NCI-H526 treated with DMSO at 0.1 percent for 48 hours (cell line): ENCODE results near the gene SCEL.
A peak's percentile ranks its signal among the peaks of the same experiment; 100 is the strongest.
"Not testable (repeated sequence)": the region's sequence is repeated elsewhere in the genome, so short reads cannot be mapped to it uniquely, and the experiment has no call there.

Experiments
- DNase-seq: peaks from one replicate; lab custom pipeline; 2025; lab: John Stamatoyannopoulos, UW

Gene SCEL, protein sequence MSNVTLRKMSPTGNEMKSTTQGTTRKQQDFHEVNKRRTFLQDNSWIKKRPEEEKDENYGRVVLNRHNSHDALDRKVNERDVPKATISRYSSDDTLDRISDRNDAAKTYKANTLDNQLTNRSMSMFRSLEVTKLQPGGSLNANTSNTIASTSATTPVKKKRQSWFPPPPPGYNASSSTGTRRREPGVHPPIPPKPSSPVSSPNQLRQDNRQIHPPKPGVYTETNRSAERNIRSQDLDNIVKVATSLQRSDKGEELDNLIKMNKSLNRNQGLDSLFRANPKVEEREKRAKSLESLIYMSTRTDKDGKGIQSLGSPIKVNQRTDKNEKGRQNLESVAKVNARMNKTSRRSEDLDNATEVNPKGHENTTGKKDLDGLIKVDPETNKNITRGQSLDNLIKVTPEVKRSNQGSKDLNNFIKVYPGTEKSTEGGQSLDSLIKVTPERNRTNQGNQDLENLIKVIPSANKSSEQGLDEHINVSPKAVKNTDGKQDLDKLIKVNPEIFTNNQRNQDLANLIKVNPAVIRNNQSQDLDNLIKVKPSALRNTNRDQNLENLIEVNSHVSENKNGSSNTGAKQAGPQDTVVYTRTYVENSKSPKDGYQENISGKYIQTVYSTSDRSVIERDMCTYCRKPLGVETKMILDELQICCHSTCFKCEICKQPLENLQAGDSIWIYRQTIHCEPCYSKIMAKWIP

GRCh38 chr13:77535448-77535847, at the start of gene SCEL:
TSS of gene SCEL (plus strand) at chr13:77535706. CDS start at chr13:77555876, 20,170 bp downstream.
- DNase-seq = no peak

- no peak for DNase-seq
Measured at GRCh38 chr13:77489566-77490337, 45.8 kb upstream of the SCEL start.

DNA sequence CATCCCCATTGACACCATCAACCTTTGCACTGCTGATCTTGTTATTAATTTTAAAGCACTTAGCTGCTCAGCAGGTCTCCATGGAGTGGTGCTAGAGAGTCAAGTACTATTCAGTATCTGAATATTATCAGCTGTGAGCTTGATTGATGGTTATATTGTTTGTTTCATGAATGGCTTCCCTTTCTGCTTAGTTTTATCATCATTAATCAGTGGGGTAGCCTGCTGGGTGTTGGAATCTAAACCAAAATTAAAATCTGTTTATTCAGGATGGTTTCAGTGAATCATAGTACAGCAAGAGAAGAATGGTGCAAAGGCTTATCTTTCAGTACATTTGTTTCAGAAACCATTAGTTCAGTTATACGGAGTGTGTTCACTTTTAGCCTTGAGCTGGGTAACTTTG, 42.5 kb upstream of the SCEL start:
- DNase-seq = peak; percentile 40

DNA sequence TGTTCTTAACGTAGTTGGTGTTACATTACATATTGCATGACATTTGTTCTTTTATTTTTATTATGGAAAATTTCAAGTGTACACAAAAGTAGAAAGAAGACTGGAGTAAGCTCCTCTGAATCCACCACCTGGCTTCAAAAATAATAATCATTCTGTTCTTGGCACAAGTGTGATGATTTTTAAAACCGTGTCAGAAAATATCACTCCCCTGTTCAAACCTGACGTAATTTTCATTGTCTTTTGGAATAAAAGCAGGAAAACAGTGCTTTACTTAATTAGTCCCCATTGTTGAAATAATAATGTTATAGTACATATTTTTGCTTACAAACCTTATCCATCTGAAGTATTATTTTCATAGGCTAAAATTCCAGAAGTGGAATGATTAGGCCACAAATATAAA, 41.3 kb upstream of the SCEL start:
- no peak for DNase-seq

- DNase-seq = no peak
Measured at GRCh38 chr13:77497350-77497749, 38.2 kb upstream of the SCEL start.

GRCh38 chr13:77497835-77498234, 37.7 kb upstream of the SCEL start:
- no peak for DNase-seq

- no peak for DNase-seq
Measured at GRCh38 chr13:77502104-77502720, 33.3 kb upstream of the SCEL start.

- no peak for DNase-seq
Measured at GRCh38 chr13:77503398-77503797, 32.1 kb upstream of the SCEL start.

GRCh38 chr13:77506874-77507273, 28.6 kb upstream of the SCEL start:
- DNase-seq = no peak

GRCh38 chr13:77507931-77508776, 27.4 kb upstream of the SCEL start:
- no peak for DNase-seq

GRCh38 chr13:77508959-77509620, 26.4 kb upstream of the SCEL start:
- no peak for DNase-seq

DNA sequence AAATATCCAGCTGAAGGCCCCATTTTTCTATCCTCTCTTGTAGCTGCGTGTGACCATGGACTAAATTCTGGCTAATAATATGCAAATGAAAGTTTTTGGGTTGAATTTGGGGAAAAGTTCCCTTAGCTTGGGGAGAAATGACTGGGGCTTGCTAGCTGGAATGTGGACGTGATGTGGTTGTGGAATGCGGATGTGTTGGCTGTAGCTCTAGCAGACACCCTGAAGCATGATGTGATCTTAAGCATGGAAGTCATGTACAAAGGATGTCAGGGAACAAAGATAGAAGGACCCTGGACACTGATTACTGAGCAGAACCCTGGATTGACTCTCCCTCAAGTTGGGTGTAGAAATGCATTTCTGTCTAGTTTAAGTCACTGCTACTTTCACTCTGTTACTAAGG, 25.4 kb upstream of the SCEL start:
- no peak for DNase-seq

DNA sequence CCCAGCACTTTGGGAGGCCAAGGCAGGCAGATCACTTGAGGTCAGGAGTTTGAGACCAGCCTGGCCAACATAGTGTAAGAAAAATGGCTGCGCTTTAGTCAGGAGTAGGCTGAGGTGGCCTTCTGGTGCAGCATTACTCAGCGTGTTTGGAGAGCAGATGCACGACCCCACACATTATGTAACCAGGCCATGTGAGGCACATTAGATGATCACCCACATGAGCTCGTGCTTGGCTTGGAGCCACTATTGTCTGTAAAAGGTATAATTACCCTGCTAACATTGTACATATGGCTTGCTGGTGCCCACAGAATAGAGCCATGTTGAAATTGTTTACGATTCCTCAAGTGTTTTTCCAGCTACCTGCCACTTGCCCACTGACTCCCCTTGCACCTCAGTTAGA, 24.0 kb upstream of the SCEL start:
- no peak for DNase-seq

DNA sequence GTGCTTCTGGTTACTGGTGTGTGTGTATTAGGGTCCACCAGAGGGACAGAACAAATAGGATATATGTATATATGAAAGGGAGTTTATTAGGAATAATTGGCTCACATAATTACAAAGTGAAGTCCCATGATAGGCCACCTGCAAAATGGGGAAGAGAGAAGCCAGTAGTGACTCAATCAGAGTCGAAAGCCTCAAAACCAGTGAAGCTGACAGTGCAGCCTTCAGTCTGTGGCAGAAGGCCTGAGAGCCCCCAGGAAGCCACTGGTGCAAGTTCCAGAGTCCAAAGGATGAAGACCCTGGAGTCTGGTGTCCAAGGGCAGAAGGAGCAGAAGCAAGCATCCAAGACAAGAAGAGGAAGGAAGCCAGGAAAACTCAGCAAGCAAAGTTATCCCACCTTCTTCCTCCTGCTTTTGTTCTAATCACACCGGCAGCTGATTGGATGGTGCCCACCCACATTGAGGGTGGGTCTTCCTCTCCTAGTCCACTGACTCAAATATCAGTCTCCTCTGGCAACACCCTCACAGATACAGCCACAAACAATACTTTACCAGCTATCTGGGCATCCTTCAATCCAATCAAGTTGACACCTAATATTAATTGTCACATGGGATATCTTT, 21.7 kb upstream of the SCEL start:
- DNase-seq = no peak

DNA sequence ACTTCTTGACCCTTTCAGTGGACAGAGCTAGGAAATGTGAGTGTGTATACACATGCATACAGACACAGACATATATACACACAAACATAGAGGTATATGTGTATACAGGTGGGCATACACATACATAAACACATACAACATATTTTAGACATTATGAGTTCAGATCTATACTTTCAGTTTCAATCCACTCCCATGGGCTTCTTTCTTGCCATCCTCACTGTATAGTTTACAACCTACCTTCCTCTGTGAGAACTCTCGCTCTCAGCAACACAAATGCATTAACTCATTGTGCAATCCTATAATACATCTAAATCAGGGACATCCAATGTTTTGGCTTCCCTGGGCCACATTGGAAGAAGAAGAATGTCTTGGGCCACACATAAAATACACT, 21.2 kb upstream of the SCEL start:
- DNase-seq = no peak

GRCh38 chr13:77515785-77516184, 19.7 kb upstream of the SCEL start:
- no peak for DNase-seq

DNA sequence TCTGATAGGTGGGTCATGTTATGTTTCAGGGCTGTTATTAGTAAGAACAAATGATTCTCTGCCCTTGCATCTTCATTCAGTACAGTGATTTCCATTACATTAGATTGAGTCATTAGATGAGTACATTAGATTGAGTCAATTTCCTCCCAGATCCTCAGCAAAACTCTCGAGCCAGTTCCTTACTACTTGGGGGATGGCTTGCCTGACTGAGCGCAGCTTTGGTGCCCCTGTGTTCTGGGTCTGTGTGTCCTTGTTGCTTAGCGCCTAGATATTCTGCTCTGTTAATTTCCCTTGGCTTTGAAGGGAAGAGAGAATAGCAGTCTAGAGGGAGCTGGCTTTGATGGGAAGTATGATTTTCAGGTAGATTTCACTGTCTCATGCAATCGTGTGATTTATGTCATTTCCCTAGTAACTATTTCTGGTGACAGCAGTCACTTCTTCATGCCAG, 19.1 kb upstream of the SCEL start:
- no peak for DNase-seq

DNA sequence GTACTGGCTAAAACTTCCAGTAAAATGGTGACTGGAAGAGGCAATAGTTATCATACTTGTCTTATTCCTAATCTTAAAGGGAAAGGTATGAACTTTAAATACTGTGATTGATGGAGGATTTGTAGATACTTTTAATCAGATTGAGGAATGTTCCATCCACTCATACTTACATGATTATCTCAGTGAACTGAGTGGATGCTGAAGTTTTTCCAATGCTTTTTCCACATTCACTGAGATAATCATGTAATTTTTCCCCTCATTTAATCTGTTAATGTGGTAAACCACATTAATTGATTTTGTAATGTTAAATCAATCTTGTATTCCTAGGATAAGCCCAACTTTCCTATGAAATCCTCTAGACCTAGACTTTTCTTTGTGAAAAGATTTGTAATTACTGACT, 17.2 kb upstream of the SCEL start:
- no peak for DNase-seq

- not testable (repeated sequence) for DNase-seq
Measured at GRCh38 chr13:77519396-77519795, 16.1 kb upstream of the SCEL start.

DNA sequence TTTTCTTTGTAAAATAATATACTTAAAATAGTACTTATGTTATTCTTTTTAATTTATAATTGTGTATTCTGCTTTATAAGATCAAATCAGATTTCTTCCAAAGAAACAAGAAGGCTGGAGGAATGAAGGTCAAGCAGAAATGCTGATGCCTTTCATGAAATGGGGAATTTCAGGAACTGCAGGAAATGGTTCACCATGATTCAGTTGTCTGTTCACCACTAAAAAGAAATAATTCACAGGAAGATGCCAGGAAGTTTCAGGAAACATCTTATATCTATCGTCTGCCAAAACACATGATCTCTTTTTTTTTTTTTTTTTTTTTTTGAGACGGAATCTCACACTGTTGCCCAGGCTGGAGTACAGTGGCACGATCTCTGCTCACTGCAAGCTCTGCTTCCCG, 15.7 kb upstream of the SCEL start:
- no peak for DNase-seq
